HEK293 (cell line): ENCODE data around the gene RYR2.

Experiments used
- IKZF3 ChIP-seq: fragments of 450-650 bp; IDR thresholded peaks from 2 replicates; pipeline ENCODE4 v1.5.0; 2018; ENCODE audit warnings: missing biosample characterization, mild to moderate bottlenecking, missing genetic modification characterization, moderate library complexity
- KLF1 ChIP-seq: fragments of 450-650 bp; formaldehyde crosslinking; IDR thresholded peaks from 2 replicates; pipeline ENCODE4 v1.5.1; 2016; ENCODE audit warnings: missing biosample characterization, missing genetic modification characterization
- PRDM10 ChIP-seq: fragments of 450-650 bp; formaldehyde crosslinking; IDR thresholded peaks from 2 replicates; pipeline ENCODE4 v1.5.1; 2016; ENCODE audit warnings: missing biosample characterization, missing genetic modification characterization
- SP2 ChIP-seq: fragments of 450-650 bp; formaldehyde crosslinking; IDR thresholded peaks from 2 replicates; pipeline ENCODE4 v1.5.1; 2016; ENCODE audit warnings: missing biosample characterization, missing genetic modification characterization
- ZEB2 ChIP-seq: fragments of 450-650 bp; formaldehyde crosslinking; IDR thresholded peaks from 2 replicates; pipeline ENCODE4 v1.5.1; 2016; ENCODE audit warnings: missing biosample characterization, missing genetic modification characterization
- ZNF174 ChIP-seq: fragments of 450-650 bp; formaldehyde crosslinking; IDR thresholded peaks from 2 replicates; pipeline ENCODE4 v1.5.0; 2017; ENCODE audit warnings: missing biosample characterization, mild to moderate bottlenecking, missing genetic modification characterization
- ZNF2 ChIP-seq: fragments of 450-650 bp; formaldehyde crosslinking; IDR thresholded peaks from 2 replicates; pipeline ENCODE4 v1.5.1; 2016; ENCODE audit warnings: missing biosample characterization, missing genetic modification characterization
- ZNF211 ChIP-seq: fragments of 450-650 bp; formaldehyde crosslinking; IDR thresholded peaks from 2 replicates; pipeline ENCODE4 v1.5.1; 2016; ENCODE audit warnings: low read depth, missing biosample characterization, missing genetic modification characterization
- ZNF248 ChIP-seq: fragments of 450-650 bp; formaldehyde crosslinking; IDR thresholded peaks from 2 replicates; pipeline ENCODE4 v1.5.1; 2017; ENCODE audit warnings: missing biosample characterization, missing genetic modification characterization
- ZNF280C ChIP-seq: fragments of 450-650 bp; formaldehyde crosslinking; IDR thresholded peaks from 2 replicates; pipeline ENCODE4 v1.5.1; 2016; ENCODE audit warnings: missing biosample characterization, missing genetic modification characterization
- ZNF341 ChIP-seq: fragments of 450-650 bp; formaldehyde crosslinking; IDR thresholded peaks from 2 replicates; pipeline ENCODE4; 2016; ENCODE audit warnings: low read depth, missing biosample characterization, missing genetic modification characterization
- ZNF350 ChIP-seq: fragments of 450-650 bp; formaldehyde crosslinking; IDR thresholded peaks from 2 replicates; pipeline ENCODE4 v1.5.0; 2017; ENCODE audit warnings: missing biosample characterization, mild to moderate bottlenecking, missing genetic modification characterization
- ZNF473 ChIP-seq: fragments of 450-650 bp; formaldehyde crosslinking; IDR thresholded peaks from 2 replicates; pipeline ENCODE4 v1.5.1; 2017; ENCODE audit warnings: missing biosample characterization, missing genetic modification characterization
- ZNF529 ChIP-seq: fragments of 450-650 bp; formaldehyde crosslinking; IDR thresholded peaks from 2 replicates; pipeline ENCODE4 v1.5.1; 2017; ENCODE audit warnings: missing genetic modification characterization, missing biosample characterization; ENCODE audit not compliant: insufficient replicate concordance
- ZNF626 ChIP-seq: fragments of 450-650 bp; sonication (Bioruptor Pico); formaldehyde crosslinking; IDR thresholded peaks from 2 replicates; pipeline ENCODE4 v1.5.1; 2018; ENCODE audit warnings: missing biosample characterization, missing genetic modification characterization, inconsistent platforms
- ZNF791 ChIP-seq: fragments of 450-650 bp; formaldehyde crosslinking; IDR thresholded peaks from 2 replicates; pipeline ENCODE4 v1.5.1; 2016; ENCODE audit warnings: missing biosample characterization, missing genetic modification characterization
- TF ChIP-seq, protein P1 (sequence below): fragments of 450-650 bp; formaldehyde crosslinking; IDR thresholded peaks from 2 replicates; pipeline ENCODE4 v1.5.1; 2016; ENCODE audit warnings: missing biosample characterization, missing genetic modification characterization, borderline replicate concordance
- TF ChIP-seq, protein P2 (sequence below): fragments of 450-650 bp; formaldehyde crosslinking; IDR thresholded peaks from 2 replicates; pipeline ENCODE4 v1.5.1; 2016; ENCODE audit warnings: missing biosample characterization, missing genetic modification characterization
- TF ChIP-seq, protein P3 (sequence below): sonication (generic); formaldehyde crosslinking; IDR thresholded peaks from 2 replicates; pipeline ENCODE4 v1.8.1; 2022; ENCODE audit warnings: mild to moderate bottlenecking, moderate library complexity, missing genetic modification reagents
- TF ChIP-seq, protein P4 (sequence below): IDR thresholded peaks from 2 replicates; pipeline ENCODE4 v1.6.1; 2011; ENCODE audit warnings: mild to moderate bottlenecking, low read depth, low read length, borderline replicate concordance

RYR2 gene

DNA sequence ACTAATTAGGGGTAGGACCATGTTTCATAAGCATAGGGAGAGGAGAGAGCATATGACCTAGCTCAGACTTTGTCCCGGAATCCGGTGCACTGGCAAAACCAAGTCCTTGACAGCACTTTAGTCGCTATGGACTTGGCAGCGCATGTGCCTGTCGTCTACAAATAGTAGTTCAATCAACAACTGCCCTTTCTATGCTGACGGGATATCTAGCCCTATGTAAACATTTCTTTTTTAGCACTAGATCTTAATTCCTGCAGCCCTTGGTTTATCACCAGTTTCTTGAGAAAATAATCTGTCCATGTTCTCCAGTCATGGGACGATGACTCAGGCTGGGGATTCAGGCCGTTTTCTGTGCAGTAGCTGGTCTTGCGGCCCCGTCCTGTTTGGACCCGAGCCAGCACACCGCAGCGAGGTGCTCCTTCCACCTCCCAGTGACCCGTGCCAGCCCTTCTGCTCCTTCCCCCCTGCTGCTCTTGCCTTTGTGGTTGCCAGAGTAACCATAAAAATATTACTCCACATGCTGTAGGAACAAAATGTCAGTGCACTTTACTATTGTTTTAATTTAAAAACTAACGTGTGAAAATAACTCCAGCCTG is 29.1 kb upstream of the RYR2 start (continued):
- TF ChIP-seq, protein P1, sequence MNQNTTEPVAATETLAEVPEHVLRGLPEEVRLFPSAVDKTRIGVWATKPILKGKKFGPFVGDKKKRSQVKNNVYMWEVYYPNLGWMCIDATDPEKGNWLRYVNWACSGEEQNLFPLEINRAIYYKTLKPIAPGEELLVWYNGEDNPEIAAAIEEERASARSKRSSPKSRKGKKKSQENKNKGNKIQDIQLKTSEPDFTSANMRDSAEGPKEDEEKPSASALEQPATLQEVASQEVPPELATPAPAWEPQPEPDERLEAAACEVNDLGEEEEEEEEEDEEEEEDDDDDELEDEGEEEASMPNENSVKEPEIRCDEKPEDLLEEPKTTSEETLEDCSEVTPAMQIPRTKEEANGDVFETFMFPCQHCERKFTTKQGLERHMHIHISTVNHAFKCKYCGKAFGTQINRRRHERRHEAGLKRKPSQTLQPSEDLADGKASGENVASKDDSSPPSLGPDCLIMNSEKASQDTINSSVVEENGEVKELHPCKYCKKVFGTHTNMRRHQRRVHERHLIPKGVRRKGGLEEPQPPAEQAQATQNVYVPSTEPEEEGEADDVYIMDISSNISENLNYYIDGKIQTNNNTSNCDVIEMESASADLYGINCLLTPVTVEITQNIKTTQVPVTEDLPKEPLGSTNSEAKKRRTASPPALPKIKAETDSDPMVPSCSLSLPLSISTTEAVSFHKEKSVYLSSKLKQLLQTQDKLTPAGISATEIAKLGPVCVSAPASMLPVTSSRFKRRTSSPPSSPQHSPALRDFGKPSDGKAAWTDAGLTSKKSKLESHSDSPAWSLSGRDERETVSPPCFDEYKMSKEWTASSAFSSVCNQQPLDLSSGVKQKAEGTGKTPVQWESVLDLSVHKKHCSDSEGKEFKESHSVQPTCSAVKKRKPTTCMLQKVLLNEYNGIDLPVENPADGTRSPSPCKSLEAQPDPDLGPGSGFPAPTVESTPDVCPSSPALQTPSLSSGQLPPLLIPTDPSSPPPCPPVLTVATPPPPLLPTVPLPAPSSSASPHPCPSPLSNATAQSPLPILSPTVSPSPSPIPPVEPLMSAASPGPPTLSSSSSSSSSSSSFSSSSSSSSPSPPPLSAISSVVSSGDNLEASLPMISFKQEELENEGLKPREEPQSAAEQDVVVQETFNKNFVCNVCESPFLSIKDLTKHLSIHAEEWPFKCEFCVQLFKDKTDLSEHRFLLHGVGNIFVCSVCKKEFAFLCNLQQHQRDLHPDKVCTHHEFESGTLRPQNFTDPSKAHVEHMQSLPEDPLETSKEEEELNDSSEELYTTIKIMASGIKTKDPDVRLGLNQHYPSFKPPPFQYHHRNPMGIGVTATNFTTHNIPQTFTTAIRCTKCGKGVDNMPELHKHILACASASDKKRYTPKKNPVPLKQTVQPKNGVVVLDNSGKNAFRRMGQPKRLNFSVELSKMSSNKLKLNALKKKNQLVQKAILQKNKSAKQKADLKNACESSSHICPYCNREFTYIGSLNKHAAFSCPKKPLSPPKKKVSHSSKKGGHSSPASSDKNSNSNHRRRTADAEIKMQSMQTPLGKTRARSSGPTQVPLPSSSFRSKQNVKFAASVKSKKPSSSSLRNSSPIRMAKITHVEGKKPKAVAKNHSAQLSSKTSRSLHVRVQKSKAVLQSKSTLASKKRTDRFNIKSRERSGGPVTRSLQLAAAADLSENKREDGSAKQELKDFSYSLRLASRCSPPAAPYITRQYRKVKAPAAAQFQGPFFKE (tag by site-specific recombination) = no peak
- TF ChIP-seq SP2 (tag by site-specific recombination) (no peak), ZNF280C (tag by site-specific recombination) (no peak), IKZF3 (tag by site-specific recombination) (peak; percentile 78), ZNF473 (tag by site-specific recombination) (no peak), KLF1 (no peak; the same call in 1 of the 2 replicates), ZNF248 (no peak), ZEB2 (peak; percentile 84; the same call in 1 of the 2 replicates), ZNF626 (tag by site-specific recombination) (no peak), ZNF174 (tag by site-specific recombination) (no peak), ZNF211 (no peak), ZNF350 (tag by site-specific recombination) (no peak), ZNF341 (tag by site-specific recombination) (peak; percentile 86), PRDM10 (peak; percentile 97), ZNF2 (tag by site-specific recombination) (peak; percentile 82), ZNF529 (tag by site-specific recombination) (no peak), ZNF791 (tag by site-specific recombination) (no peak)
- TF ChIP-seq, protein P2, sequence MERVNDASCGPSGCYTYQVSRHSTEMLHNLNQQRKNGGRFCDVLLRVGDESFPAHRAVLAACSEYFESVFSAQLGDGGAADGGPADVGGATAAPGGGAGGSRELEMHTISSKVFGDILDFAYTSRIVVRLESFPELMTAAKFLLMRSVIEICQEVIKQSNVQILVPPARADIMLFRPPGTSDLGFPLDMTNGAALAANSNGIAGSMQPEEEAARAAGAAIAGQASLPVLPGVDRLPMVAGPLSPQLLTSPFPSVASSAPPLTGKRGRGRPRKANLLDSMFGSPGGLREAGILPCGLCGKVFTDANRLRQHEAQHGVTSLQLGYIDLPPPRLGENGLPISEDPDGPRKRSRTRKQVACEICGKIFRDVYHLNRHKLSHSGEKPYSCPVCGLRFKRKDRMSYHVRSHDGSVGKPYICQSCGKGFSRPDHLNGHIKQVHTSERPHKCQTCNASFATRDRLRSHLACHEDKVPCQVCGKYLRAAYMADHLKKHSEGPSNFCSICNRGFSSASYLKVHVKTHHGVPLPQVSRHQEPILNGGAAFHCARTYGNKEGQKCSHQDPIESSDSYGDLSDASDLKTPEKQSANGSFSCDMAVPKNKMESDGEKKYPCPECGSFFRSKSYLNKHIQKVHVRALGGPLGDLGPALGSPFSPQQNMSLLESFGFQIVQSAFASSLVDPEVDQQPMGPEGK (tag by site-specific recombination) = peak; percentile 90
- TF ChIP-seq, protein P3, sequence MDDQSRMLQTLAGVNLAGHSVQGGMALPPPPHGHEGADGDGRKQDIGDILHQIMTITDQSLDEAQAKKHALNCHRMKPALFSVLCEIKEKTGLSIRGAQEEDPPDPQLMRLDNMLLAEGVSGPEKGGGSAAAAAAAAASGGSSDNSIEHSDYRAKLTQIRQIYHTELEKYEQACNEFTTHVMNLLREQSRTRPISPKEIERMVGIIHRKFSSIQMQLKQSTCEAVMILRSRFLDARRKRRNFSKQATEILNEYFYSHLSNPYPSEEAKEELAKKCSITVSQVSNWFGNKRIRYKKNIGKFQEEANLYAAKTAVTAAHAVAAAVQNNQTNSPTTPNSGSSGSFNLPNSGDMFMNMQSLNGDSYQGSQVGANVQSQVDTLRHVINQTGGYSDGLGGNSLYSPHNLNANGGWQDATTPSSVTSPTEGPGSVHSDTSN = no peak
- TF ChIP-seq, protein P4, sequence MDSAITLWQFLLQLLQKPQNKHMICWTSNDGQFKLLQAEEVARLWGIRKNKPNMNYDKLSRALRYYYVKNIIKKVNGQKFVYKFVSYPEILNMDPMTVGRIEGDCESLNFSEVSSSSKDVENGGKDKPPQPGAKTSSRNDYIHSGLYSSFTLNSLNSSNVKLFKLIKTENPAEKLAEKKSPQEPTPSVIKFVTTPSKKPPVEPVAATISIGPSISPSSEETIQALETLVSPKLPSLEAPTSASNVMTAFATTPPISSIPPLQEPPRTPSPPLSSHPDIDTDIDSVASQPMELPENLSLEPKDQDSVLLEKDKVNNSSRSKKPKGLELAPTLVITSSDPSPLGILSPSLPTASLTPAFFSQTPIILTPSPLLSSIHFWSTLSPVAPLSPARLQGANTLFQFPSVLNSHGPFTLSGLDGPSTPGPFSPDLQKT = no peak
- TF ChIP-seq, all 188 proteins: peak for 59
